Fibroblast of the aortic adventitia (primary cell): ENCODE data around the gene GSK3B. TPM values are rescaled to one million over a fixed set of nuclear protein-coding genes. Genes with fewer than 3 reads are reported as not detected.

ENCODE experiments used
- DNase-seq: peaks from one replicate; pipeline ENCODE4 v3.0.0-alpha.2; 2010; ENCODE audit warnings: low read depth
- H3K4me3 ChIP-seq: 2 replicates; pipeline ENCODE4 v1.5.1; 2011; ENCODE audit warnings: low read depth, mild to moderate bottlenecking, control low read depth, low read length, moderate library complexity
- CTCF ChIP-seq: IDR thresholded peaks from 2 replicates; pipeline ENCODE4 v1.5.1; 2011; ENCODE audit warnings: mild to moderate bottlenecking, low read length, control low read depth, inconsistent platforms; ENCODE audit not compliant: insufficient read depth
- total RNA-seq: library from RNA; depleted of rRNA; stranded (reverse); fragments of >200 nt; gene quantifications from 2 replicates; pipeline ENCODE4 v1.2.3, GENCODE V29; 2012; ENCODE audit warnings: low replicate concordance

The GSK3B gene
- total RNA-seq, 1 donor: 74.1 TPM

- no peak for DNase-seq
- H3K4me3 ChIP-seq: no peak overlapping the region
- no peak for TF ChIP-seq CTCF
These were observed 67.0 kb downstream of the GSK3B start for GRCh38 chr3:120027226-120027625.

- no peak overlapping the region for H3K4me3 ChIP-seq
- DNase-seq: no peak
- no peak for TF ChIP-seq CTCF
These were observed 68.7 kb downstream of the GSK3B start for GRCh38 chr3:120025520-120025919.

- DNase-seq: no peak
- H3K4me3 ChIP-seq: no peak overlapping the region
- TF ChIP-seq CTCF: no peak
These were observed 70.1 kb downstream of the GSK3B start for GRCh38 chr3:120024103-120024502.

- no peak overlapping the region for H3K4me3 ChIP-seq
- DNase-seq: peak; percentile 48
- no peak for TF ChIP-seq CTCF
These were observed 71.5 kb downstream of the GSK3B start for GRCh38 chr3:120022729-120023128.

- TF ChIP-seq CTCF: no peak
- peak; percentile 50 for DNase-seq
- no peak overlapping the region for H3K4me3 ChIP-seq
These were observed 72.7 kb downstream of the GSK3B start for GRCh38 chr3:120021523-120021922.

GRCh38 chr3:120018299-120018698, 75.9 kb downstream of the GSK3B start:
- no peak overlapping the region for H3K4me3 ChIP-seq
- DNase-seq: no peak
- no peak for TF ChIP-seq CTCF

GRCh38 chr3:120017692-120018091, 76.6 kb downstream of the GSK3B start:
- no peak overlapping the region for H3K4me3 ChIP-seq
- no peak for TF ChIP-seq CTCF

More at GRCh38 chr3:120017692-120018091, 76.6 kb downstream of the GSK3B start:
- no peak for DNase-seq
